ENCODE data around the gene ANKRD42.

Gene ANKRD42

DNA sequence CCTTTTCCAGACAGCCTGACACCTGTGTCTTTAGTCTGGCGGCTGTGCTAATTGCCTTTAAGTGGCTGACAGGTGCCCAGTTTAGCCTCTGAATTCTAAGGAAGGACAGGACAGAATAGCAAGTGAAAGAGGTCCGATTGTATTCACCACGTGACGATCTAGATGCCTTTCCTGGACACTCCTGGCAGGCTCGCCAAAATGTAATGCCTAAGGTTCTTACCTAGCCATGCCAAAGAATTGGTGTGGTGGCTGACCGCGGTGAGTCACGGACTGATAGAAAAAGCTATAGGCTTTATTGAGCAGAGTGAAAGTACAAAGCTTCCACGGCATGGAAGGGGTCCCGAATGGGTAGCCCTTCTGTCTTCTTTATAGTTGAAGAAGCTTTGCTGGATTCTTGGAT lies 26.7 kb downstream of the ANKRD42 start:
- FAIRE-seq: no peak
- no peak for DNase-seq (ENCODE audit: insufficient read length, low spot score)
- TF ChIP-seq SPI1 (IDR thresholded peaks at IDR 0.05; ENCODE audit: low read depth, low read length) (no peak), POLR2AphosphoS5 (IDR thresholded peaks at IDR 0.05; ENCODE audit: low read depth, low read length) (no peak), POLR2A (IDR thresholded peaks at IDR 0.05; ENCODE audit: low read depth, low read length) (no peak), POU2F2 (IDR thresholded peaks at IDR 0.05; ENCODE audit: low read depth, low read length) (no peak), PAX5 (IDR thresholded peaks at IDR 0.05; ENCODE audit: insufficient read depth, low read length, severe bottlenecking) (no peak), TAF1 (IDR thresholded peaks at IDR 0.05; ENCODE audit: low read depth, low read length) (no peak)

DNA sequence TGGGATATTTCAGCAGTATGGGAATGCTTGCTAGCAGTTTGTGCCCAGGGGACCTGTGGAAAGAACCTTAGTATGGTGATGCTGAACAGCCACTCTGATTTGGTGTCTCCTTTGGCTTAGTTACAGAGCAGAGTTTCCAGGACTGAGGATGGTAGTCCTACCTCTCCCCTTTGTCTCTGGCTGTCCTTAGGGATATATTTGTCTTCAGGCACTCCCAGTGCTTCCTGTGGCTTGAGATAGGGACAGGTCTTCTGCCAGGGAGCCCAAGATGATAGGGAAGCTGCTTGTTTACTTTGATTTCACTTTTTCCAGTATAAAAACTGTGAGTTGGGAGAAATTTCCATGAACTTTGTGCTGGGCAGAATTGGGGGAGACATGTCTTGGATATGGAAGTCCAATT lies 28.2 kb downstream of the ANKRD42 start:
- FAIRE-seq (no peak), DNase-seq (ENCODE audit: insufficient read length, low spot score) (no peak)
- TF ChIP-seq POLR2AphosphoS5 (IDR thresholded peaks at IDR 0.05; ENCODE audit: low read depth, low read length) (no peak), SPI1 (IDR thresholded peaks at IDR 0.05; ENCODE audit: low read depth, low read length) (no peak), TAF1 (IDR thresholded peaks at IDR 0.05; ENCODE audit: low read depth, low read length) (no peak), POU2F2 (IDR thresholded peaks at IDR 0.05; ENCODE audit: low read depth, low read length) (no peak), POLR2A (IDR thresholded peaks at IDR 0.05; ENCODE audit: low read depth, low read length) (no peak), PAX5 (IDR thresholded peaks at IDR 0.05; ENCODE audit: insufficient read depth, low read length, severe bottlenecking) (no peak)

DNA sequence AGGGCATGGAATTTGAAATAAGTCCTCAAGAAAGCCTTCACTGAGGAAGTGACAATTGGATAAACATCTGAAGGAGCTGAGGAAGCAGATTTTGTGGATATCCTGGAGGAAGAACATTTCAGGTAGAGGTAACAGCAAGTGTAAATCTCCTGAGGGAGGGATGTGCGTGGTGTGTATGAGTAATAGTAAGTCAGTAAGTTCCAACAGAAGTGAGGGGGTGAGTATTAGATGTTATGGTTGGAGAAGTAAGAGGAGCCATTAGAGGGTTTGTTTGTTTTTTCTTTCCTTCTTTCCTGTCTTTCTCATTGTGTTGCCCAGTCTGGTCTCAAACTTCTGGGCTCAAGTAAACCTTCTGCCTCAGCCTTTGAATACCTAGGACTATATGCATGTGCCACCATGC lies 29.0 kb downstream of the ANKRD42 start:
- FAIRE-seq (no peak), DNase-seq (ENCODE audit: insufficient read length, low spot score) (no peak)
- TF ChIP-seq POLR2A (IDR thresholded peaks at IDR 0.05; ENCODE audit: low read depth, low read length) (no peak), TAF1 (IDR thresholded peaks at IDR 0.05; ENCODE audit: low read depth, low read length) (no peak), SPI1 (IDR thresholded peaks at IDR 0.05; ENCODE audit: low read depth, low read length) (no peak), PAX5 (IDR thresholded peaks at IDR 0.05; ENCODE audit: insufficient read depth, low read length, severe bottlenecking) (no peak), POU2F2 (IDR thresholded peaks at IDR 0.05; ENCODE audit: low read depth, low read length) (no peak), POLR2AphosphoS5 (IDR thresholded peaks at IDR 0.05; ENCODE audit: low read depth, low read length) (no peak)

DNA sequence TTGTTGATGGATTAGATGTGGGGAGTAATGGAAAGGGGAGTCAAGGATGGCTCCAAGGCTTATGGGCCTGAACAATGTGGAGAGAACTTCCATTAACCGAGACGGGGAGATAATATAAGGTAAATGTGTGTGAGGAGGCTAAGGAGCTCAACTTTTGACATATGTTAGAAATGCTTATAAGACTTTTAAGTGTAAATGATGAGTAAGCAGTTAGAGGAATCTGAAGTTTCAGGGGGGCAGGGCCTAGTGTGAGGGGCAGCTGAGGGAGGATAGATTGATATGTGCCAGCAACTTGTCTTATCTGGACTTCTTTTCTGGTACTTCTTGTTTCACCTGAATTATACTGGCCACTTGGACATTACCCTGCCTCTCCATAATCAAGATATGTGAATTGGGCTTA lies 29.9 kb downstream of the ANKRD42 start:
- TF ChIP-seq TAF1 (IDR thresholded peaks at IDR 0.05; ENCODE audit: low read depth, low read length) (no peak), PAX5 (IDR thresholded peaks at IDR 0.05; ENCODE audit: insufficient read depth, low read length, severe bottlenecking) (no peak), POLR2AphosphoS5 (IDR thresholded peaks at IDR 0.05; ENCODE audit: low read depth, low read length) (no peak), POU2F2 (IDR thresholded peaks at IDR 0.05; ENCODE audit: low read depth, low read length) (no peak), SPI1 (IDR thresholded peaks at IDR 0.05; ENCODE audit: low read depth, low read length) (no peak), POLR2A (IDR thresholded peaks at IDR 0.05; ENCODE audit: low read depth, low read length) (no peak)
- DNase-seq (ENCODE audit: insufficient read length, low spot score) (no peak), FAIRE-seq (no peak)

DNA sequence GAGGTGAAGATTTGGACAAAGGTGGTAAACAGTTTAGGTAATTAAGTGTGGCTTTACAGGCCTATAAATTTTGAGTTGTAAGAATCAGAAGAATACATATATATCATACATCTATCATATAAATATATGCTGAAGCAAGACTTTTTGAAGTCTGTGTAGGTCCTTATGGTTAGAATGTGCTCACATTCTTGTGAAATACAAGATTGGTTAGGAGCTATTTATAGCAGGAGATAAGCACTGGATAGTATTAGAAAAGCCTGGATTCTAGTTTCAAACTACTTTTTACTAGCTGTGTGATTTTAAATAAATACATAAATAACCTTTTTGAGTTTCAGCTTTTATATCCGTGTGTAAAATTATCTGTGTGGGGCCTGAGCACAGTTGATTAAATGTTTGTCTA lies 42.3 kb downstream of the ANKRD42 start:
- FAIRE-seq: no peak
- DNase-seq (ENCODE audit: insufficient read length, low spot score): no peak
- no peak for TF ChIP-seq SPI1 (IDR thresholded peaks at IDR 0.05; ENCODE audit: low read depth, low read length)
- TF ChIP-seq PAX5 (IDR thresholded peaks at IDR 0.05; ENCODE audit: insufficient read depth, low read length, severe bottlenecking): no peak
- TF ChIP-seq POLR2AphosphoS5 (IDR thresholded peaks at IDR 0.05; ENCODE audit: low read depth, low read length): no peak
- TF ChIP-seq POLR2A (IDR thresholded peaks at IDR 0.05; ENCODE audit: low read depth, low read length): no peak
- TF ChIP-seq POU2F2 (IDR thresholded peaks at IDR 0.05; ENCODE audit: low read depth, low read length): no peak
- TF ChIP-seq TAF1 (IDR thresholded peaks at IDR 0.05; ENCODE audit: low read depth, low read length): no peak

DNA sequence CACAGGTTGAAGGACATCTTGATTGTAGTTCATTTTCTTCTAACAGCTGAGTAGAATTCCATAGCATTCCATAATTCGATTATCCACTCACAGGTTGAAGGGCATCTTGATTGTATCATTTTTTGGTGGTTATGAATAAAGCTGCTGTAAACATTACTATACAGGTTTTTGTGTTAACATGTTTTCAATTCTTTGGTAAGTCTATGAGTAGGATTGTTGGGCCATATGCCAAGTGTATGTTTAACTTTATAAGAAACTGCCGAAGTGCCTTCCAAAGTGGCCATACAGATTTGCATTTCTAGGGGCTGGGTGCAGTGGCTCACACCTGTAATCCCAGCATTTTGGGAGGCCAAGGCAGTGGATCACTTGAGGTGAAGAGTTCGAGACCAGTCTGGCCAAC lies 44.6 kb downstream of the ANKRD42 start:
- DNase-seq (ENCODE audit: insufficient read length, low spot score): no peak
- FAIRE-seq: no peak
- TF ChIP-seq POU2F2 (IDR thresholded peaks at IDR 0.05; ENCODE audit: low read depth, low read length): no peak
- no peak for TF ChIP-seq POLR2AphosphoS5 (IDR thresholded peaks at IDR 0.05; ENCODE audit: low read depth, low read length)
- no peak for TF ChIP-seq POLR2A (IDR thresholded peaks at IDR 0.05; ENCODE audit: low read depth, low read length)

DNA sequence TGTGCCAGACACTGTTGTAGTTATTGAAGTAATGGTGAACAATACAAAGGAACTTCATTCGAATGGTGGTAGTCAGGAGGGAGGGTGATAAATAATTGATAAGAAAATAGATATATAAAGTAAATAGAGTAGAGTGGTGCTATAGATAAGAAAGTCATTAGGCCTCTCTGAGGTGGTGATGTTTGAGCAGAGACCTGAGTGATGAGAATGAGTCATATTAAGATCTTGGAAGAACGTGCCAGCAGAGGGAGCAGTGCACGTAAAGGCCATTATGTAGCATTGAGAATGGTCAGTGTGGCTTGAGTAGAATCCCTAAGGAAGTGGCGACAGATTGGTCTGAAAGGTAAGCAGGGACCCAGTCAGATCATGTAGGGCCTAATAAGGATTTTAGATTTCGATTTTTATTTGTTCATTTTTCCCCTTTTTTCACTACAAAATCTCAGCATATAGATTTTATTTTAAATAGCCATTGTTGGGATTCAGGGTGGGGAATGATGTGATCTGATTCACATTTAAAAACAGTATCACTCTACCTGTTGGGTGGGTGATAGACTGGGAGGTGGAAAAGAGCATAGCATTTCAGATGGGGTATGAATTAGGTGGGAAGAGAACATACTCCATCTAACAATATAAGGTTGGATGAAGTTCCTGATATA lies 47.9 kb downstream of the ANKRD42 start:
- TF ChIP-seq SPI1 (IDR thresholded peaks at IDR 0.05; ENCODE audit: low read depth, low read length): no peak
- no peak for TF ChIP-seq POU2F2 (IDR thresholded peaks at IDR 0.05; ENCODE audit: low read depth, low read length)
- no peak for TF ChIP-seq POLR2A (IDR thresholded peaks at IDR 0.05; ENCODE audit: low read depth, low read length)
- no peak for TF ChIP-seq POLR2AphosphoS5 (IDR thresholded peaks at IDR 0.05; ENCODE audit: low read depth, low read length)
- no peak for TF ChIP-seq TAF1 (IDR thresholded peaks at IDR 0.05; ENCODE audit: low read depth, low read length)
- no peak for TF ChIP-seq PAX5 (IDR thresholded peaks at IDR 0.05; ENCODE audit: insufficient read depth, low read length, severe bottlenecking)
- DNase-seq (ENCODE audit: insufficient read length, low spot score) (no peak), FAIRE-seq (peak; percentile 76)

DNA sequence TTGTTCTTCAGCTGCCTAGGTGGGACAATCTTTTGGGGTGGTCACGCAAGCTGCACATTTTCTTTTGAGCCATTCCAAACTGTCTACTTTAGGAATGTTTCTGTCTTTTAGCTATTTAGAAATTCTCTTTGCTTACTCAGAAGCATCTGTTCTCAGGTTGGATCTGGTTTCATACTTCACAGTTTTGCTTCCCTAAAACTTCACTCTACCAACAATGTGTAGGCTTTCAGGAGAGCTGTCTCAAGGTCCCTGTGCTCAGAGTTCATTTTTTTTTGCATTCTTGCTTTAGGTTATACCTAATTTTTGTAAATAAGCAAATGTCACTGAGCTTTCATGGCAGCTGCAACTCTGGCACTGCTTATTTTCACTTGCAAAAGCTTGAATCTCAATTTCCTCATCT lies 55.9 kb downstream of the ANKRD42 start:
- no peak for TF ChIP-seq POLR2AphosphoS5 (IDR thresholded peaks at IDR 0.05; ENCODE audit: low read depth, low read length)
- no peak for TF ChIP-seq PAX5 (IDR thresholded peaks at IDR 0.05; ENCODE audit: insufficient read depth, low read length, severe bottlenecking)
- TF ChIP-seq TAF1 (IDR thresholded peaks at IDR 0.05; ENCODE audit: low read depth, low read length): no peak
- TF ChIP-seq POLR2A (IDR thresholded peaks at IDR 0.05; ENCODE audit: low read depth, low read length): no peak
- TF ChIP-seq SPI1 (IDR thresholded peaks at IDR 0.05; ENCODE audit: low read depth, low read length): no peak
- DNase-seq (ENCODE audit: insufficient read length, low spot score) (no peak), FAIRE-seq (peak; percentile 31)

DNA sequence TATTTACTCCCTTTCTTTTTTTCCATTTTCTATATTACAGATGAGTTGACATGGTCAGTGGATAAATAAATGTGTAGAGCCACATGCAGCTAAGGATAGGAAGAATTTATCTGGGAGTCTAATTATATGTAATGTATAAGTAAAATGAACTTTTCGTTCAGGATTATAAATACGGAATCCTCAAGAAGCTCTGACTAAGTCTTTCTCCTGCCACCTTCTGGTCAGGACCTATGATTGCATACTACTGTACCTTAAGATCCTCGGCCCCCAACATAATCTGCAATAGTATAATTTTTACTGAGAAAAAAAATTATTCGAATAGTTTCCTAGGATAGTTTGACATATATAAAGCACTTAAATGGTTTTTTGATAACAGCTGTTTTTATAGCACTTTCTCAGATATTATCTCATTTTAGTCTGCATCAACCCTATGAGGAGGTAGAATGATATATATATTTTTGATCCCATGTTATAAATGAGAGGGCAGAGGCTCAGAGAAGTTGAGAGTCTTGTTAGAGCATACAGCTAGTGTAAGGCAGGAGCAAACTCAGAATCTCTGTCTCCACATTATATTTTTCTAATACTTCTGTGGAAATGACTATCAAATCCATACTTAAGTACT lies 56.6 kb downstream of the ANKRD42 start:
- DNase-seq (ENCODE audit: insufficient read length, low spot score) (no peak), FAIRE-seq (peak; percentile 47)
- TF ChIP-seq TAF1 (IDR thresholded peaks at IDR 0.05; ENCODE audit: low read depth, low read length): no peak
- TF ChIP-seq POLR2A (IDR thresholded peaks at IDR 0.05; ENCODE audit: low read depth, low read length): no peak
- no peak for TF ChIP-seq POU2F2 (IDR thresholded peaks at IDR 0.05; ENCODE audit: low read depth, low read length)
- TF ChIP-seq SPI1 (IDR thresholded peaks at IDR 0.05; ENCODE audit: low read depth, low read length): no peak
- TF ChIP-seq PAX5 (IDR thresholded peaks at IDR 0.05; ENCODE audit: insufficient read depth, low read length, severe bottlenecking): no peak
- no peak for TF ChIP-seq POLR2AphosphoS5 (IDR thresholded peaks at IDR 0.05; ENCODE audit: low read depth, low read length)

Measured in GM12891 (cell line).